Stimulated activated naive CD4-positive, alpha-beta T cell (primary cell): Measurements from ENCODE around the gene BBS2.
A peak's percentile ranks its signal among the peaks of the same experiment; 100 is the strongest.

Source experiments
- DNase-seq, 6 experiments: peaks; one replicate each; lab custom pipeline; 2025; lab: John Stamatoyannopoulos, UW

Gene BBS2

DNA sequence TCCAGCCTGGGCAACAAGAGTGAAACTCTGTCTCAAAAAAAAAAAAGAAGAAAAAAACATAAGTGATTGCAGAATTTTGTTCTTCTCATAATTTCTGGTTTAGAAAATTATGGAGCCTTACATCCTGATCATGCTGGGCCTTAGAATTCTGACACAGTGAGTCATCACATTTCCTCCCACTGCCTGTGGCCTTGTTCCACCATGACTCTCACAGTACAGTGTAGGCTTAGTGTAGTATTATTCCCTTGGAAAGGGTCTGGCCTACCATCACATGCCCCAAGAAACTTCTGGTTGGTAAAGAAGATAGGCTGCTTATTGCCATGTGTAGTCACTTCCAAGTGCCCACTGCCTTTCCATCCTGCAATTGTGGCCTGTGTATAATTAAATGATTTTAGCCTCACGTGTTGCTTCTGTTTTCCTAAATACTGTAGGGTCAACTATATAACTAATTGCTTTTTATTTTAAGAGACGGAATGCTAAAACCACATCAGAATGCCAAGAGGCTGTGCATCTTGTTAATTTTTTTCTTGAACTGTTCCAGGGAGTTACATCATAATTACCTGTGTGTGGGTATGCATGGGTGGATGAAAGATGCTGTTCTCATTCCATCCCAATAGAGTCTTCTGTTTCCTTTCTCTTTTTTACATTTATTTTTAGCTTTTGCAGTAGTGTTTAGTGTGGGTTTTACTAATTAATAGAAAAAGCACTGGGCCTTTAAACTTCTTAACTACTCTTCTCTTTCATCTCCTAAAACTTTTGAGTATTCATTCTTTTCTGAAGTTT, 42.5 kb downstream of the BBS2 start:
- DNase-seq = no peak

DNA sequence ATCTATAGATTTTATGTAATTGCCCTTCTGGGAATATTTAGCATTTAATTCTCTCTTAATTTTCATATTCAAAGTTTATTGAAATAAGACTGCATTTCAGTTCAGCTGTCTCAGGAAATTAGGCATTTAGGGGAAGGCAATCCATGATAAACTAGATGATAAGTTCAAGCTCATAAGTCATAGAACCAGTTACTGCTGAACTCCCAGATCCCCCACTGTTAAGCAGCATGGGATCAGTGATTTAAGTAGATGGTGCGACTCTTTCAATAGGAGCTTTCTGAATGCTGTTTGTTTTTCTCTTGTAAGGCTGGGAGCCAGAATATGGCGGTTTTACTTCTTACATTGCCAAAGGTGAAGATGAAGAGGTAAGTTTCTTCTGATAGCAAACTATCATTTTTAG, 44.6 kb downstream of the BBS2 start:
- no peak for DNase-seq

DNA sequence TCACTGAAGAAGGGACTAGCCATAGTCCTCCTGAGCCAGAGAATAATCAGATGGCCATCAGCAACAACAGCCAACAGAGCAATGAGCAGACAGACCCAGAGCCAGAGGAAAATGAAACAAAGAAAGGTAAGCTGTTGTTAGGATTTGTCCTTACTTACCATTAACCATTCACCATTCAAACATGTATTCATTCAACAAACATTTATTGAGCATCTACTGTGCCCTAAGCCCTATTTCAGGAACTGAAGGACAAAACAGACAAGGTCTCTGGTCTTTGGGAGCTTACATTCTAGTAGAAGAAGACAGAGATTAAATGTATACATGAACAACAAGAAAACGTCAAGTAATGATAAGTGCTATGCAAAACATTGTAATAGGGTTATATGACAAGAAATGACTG, 49.2 kb downstream of the BBS2 start:
- no peak for DNase-seq

DNA sequence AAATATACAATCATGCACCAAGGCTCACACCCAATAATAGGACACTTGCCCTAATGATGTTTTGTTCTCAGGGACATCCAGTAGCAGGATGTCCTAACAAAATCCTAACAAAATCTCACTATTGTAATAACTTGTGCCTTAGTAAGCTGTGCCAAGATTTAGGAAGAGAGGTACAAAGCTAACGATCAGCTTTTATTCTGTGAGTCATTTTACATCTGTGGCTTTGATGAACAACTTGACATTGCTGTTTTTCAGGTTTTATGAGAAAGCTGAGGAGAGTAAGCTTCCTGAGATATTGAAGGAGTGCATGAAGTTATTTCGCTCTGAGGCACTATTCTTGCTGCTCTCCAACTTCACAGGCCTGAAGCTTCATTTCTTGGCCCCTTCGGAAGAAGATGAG, 49.6 kb downstream of the BBS2 start:
- no peak for DNase-seq

DNA sequence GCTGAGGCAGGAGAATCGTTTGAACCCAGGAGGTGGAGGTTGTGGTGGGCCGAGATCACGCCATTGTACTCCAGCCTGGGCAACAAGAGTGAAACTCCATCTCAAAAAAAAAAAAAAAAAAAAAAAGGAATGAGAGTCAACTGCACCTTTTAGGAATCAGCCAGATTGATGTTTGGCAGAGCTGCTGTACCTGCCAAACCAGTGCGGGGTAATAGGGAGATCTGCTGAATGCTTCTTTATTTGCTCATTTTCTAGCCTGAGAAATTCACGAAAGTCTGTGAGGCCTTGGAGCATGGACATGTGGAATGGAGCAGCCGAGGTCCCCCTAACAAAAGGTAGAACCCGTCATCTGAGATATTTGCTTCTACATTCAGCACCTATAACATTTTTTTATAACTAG, 50.1 kb downstream of the BBS2 start:
- no peak for DNase-seq

DNA sequence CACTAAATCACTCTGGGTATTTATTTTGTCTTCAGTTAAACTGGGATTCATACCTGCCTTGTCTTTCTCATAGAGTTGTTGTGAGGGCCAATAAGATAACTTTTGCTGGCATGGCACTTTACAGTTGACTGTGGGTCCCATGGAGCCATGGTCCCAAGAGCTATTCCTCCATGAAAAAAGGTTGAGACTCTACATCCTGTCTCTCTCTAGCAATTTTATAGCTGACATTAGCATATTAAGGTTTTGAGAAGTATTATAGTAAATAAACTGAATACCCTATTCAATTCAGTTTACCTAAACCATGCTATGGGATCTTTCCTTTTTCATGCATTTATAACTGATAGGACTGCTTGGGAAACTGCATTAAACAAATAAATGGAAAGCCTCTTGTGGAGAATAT, 51.0 kb downstream of the BBS2 start:
- no peak for DNase-seq

DNA sequence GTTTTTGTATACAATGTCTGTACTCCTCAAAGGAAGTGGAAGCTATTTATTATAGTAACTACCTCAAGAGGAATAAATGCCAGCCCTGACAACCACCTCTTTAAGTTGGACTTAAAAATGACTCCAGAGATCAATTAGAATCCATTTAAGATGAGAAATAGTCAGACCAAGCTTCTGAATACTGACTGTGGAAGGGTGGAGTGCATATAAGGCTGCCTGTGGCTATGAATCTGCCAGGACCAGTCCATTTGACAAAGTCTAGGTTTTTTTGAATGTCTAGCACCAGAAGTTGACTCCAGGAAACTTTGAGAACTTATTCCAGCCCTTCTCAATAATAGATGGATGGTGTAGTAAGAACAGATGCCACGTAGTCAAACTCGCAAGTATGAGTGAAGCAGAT, 53.5 kb downstream of the BBS2 start:
- no peak for DNase-seq

DNA sequence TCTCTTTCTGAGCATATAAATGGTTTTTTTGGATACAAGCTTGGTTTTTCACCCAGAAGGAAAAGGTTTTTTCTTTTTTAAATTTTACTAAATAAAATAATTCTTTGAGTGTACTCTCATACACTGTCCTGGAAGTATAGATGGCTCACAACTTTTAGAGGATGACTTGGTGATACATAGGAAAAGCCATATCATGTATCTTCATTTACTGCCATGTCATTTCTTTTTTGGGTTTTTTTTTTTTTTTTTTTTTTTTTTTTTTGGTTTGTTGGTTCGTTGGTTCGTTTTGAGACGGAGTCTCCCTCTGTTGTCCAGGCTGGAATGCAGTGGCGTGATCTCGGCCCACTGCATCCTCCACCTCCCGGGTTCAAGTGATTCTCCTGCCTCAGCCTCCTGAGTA, 56.7 kb downstream of the BBS2 start:
- DNase-seq = no peak

DNA sequence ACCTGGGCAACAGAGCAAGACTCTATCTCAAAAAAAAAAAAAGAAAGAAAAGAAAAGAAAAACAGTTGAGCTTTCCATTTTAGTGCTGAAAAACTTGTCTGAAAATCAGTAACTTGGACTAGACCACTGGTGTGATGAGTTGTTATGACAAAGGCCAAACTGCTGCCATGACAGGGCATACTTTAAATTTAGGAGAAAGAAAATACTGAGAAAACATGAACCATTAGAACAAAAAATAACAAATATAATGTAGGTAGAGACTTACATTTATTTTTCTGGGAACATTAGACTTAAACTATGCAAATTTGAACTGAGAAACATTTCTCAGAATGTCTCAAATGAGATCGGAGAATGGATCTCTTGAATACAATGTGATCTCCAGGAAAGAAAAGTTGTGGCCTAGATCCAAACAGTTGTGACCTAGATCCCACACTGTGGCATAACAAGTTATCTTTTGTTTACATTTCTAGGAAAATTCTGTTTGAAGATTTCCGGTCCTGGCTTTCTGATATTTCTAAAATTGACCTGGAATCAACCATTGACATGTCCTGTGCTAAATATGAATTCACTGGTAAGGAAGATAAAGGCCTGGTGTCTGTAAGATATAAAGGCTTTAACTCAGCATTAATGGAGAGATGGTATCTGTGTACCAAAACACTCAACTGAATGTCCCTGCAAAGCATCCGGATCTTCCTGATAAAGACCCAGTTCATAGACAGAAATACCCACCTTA, 57.6 kb downstream of the BBS2 start:
- no peak for DNase-seq

DNA sequence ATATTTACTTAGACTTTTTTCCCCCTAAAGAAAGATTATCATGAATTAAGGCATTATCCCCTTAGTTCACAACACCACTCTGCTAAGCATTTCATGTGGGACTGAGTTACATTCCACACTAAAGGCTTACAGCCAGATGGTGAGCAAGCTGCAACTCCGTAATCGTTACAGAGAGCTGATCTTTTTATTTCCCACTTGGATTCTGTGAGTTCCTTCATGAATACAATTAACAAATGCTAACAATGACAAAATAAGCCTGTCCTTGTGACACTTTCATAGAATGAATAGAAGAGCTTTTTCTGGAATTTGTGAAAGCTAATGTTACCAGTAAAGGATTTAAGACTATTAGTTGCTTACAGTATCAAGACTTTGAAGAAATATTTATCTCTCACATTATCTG, 59.7 kb downstream of the BBS2 start:
- DNase-seq = no peak

DNA sequence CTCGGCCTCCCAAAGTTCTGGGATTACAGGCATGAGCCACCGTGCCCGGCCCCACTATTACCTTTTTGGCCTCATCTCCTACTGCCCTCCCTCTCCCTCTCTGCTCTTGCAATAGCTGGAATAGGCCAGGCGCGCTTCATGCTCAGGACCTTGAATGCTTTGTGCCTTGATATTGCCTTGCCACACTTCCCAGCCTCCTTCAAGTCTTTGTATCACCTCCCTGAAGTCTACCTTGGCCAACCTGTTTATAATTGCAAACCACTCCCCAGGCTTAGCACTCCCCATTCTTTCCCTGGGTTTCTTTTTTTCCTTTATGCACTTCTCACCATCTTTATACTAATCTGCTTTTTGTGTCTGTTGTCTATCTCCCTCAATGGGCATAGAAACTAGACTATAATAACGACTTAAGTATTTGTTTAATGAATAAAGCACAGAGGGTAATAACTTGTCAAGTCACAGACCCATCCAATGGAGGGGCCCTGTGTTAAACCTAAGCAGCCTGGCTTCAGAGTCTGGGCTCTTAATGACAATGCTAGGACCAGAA, 61.8 kb downstream of the BBS2 start:
- DNase-seq = no peak

DNA sequence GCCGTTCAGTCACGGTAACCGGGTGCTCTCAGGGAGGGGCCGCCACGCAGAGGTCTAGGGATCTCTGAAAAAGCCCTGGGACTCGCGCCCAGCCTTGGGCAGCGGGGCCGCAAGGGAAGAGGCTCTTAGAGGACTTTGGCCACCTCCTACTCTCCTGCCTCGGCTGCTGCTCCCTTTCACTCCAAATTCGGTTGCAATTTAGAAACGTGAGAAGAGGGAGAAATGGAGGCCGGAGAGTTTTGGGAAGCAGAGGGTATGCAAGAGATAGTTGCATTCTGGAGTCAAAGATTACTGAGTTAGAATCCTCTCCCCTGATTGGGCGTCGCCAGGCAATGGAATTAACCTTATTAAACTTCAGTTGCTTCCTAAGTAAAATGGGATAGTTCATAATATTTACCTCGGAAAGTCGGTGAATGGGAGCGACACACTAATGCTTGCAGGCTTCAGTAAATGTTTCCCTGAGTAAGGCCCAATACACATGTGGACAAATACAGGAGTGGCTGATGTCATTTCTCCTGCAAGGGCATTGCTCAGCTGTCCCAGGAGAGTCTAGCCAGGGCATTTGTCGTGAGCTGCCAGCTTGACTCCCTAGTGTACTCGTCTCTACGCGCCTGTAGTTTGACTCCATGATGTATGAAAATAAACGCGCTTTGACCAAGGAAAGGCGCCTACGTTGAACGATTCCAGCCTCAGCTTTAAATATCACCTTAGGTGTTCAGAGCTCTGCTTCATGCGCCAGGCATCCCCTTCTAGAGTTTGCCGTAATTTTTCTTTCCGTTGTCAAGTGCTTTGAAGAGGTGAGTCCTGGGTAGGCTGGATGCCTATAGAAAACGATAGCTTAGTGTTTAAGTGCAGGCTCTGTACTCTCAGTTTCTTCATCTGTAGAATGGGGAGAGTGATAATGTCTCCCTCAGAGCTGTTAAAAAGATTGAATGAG, 67.8 kb downstream of the BBS2 start:
- DNase-seq = no peak

DNA sequence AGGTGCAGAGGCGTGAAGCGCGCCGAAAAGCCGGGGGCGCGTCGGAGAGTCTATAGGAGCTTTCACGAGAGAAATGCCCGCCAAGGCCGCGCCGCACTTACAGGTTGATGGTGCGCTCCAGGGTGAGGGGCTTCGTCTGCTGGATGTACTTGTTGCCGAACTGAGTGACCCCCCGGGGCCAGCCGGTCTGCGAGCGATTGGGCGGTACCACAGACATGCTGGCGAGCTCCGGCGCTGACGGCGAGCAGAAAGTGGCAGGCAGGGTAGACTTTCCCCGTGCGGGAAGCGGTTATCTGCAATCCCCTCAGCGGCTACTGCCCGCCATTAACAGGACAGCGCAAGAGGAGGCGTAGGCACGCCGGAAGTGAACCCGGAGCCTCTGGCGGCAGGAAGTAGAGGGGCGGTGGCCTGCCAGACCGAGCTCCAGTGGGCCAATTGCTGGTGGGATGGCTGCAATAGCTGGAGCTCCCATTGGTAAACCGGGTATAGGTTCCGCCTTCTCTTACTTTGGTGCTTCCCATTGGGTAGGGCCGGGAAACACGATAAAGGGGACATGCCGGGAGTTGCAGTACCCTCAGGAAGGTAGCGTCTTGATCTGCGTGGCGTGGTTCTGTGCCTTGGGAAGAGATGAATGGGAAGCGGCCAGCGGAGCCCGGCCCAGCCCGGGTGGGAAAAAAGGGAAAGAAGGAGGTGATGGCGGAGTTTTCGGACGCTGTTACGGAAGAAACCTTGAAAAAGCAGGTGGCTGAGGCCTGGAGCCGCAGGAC, 68.7 kb downstream of the BBS2 start, which contains the start of the genes NUDT21 and OGFOD1:
TSS of gene NUDT21 (minus strand) at position 347 of the 767 bp plus-strand sequence. CDS start at position 217, 130 bp downstream.
TSS of gene OGFOD1 (plus strand) at position 569 of the 767 bp plus-strand sequence. CDS start at position 628, 59 bp downstream.
- DNase-seq = peak; percentile 78 to 92 (median 90)

DNA sequence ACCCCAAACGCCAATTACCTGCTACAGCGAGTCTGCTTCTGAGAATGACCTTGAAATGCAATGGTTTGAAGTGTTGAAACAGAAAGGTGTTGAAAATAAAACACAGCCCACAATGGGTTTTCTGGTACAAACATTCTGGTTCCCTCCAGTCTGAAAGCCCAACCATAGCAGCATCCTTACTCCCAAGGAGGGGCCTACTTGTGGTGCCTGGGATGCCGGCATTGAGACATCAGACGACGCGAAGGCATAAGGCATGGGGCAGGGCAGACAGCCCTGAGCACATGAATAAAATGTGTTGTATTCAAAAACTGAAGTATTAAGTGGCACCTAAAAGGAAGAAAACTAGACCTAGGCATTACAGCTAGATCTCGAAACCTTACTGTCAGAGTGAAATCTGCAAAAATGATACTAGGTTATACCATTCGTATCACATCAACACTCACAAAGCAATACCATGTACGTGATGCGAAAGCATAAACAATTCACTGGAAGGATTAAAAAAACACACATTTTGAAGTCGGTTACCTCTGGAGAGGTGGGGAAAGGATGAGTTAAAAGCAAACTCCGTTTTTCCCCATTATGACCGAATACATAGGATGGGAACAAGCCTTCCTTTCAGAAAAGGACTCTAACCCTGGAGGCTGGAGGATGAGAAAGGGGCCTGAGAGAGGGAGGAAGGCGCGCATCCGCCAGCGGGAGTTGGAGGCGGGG, 69.4 kb downstream of the BBS2 start:
- no peak for DNase-seq

DNA sequence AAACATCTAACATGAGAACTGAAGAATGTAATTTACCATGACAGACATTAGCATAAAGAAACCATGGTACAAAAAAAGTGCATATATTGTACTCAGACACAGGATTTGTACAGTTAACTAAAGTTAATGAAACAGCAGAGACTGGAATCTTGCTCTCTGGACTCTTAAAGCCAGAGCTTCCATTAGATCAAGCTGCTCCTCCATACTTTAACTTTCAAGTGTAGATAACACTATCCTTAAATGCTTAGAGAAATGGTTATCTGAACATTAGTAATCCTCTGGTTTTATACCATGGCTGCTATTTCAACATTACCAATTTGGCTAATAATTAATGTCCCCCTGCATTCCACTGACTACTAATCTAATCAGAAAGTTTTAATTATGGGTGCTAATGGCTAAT, 71.8 kb downstream of the BBS2 start:
- DNase-seq = no peak

DNA sequence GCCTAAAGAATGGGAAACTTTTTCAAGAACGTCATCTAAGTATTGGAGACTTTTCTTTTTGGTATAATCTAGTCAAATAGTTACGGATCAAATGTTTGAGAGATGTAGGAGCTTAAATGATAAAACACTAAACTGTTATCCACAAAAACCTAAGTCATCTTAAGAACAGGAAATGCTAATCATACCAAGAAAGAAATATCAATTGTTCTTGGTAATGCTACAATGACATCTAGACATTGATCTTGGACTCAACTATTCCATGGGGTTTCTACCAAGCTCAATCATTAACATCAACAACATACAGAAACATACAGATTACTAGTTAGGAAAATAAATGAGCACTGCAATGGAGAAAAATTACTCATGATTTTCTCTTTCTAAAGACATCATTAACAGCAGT, 72.5 kb downstream of the BBS2 start:
- DNase-seq = no peak

DNA sequence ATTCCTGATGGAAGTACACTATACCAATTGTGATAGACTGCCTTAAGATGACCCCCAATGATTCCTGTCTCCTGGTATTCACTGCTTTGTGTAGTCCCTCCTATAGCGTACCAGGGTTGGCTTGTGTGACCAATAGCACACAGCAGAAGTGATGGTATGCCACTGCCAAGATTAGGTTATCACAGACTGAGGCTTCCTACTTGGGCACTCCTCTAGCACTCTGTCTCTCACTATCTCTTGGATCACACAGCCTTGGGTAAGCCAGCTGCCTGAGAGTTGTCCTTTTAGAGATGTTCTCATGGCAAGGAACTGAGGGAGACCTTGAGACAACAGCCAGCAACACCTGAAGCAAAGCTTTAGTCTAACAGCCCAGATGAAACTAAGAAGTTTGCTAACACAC, 81.8 kb downstream of the BBS2 start:
- no peak for DNase-seq

DNA sequence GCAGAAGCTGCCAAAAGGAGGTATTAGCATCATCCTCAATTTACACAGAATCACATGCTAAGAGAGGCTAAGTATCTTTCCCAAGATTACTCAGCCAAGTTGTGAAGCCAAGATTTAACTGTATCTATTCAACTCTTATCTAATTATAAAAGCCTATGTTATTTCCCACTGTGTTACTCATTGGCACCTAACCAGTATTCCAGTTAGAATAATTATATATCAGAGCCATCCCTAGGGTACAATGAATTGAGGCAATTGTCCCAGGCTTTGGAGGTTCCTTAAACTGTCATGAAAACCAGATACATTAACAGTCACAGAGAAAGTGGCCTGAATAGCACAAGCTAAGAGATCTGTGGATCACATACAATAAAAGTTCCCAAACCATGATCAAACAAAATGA, 83.6 kb downstream of the BBS2 start:
- DNase-seq = no peak
